ENCODE data around the gene PAXIP1.

GRCh38 chr7:154937837-154938236 is 65.1 kb downstream of the PAXIP1 start:
- TF ChIP-seq CTCF (IDR thresholded peaks at IDR 0.05) (no peak), POLR2A (IDR thresholded peaks at IDR 0.05) (no peak)

Measured in thyroid gland (tissue), 4 donors.